H9 (cell line): ENCODE data around the gene NUDT3. TPM values are rescaled to one million over a fixed set of nuclear protein-coding genes. Genes with fewer than 3 reads are reported as not detected.

Experiments
- DNase-seq: peaks from one replicate; pipeline ENCODE4 v3.0.0-alpha.2; 2017
- H2AFZ ChIP-seq: one replicate; pipeline ENCODE4 v1.6.1; 2013; ENCODE audit warnings: mild to moderate bottlenecking, low read length, control low read depth, moderate library complexity
- H2AK5ac ChIP-seq: 2 replicates; pipeline ENCODE4 v1.6.1; 2013; ENCODE audit warnings: low read length, control low read depth, mixed read lengths; ENCODE audit not compliant: insufficient read length
- H2BK120ac ChIP-seq: one replicate; pipeline ENCODE4 v1.6.1; 2013; ENCODE audit warnings: low read depth, mild to moderate bottlenecking, low read length, control low read depth, inconsistent platforms; ENCODE audit not compliant: poor library complexity, severe bottlenecking
- H2BK12ac ChIP-seq: 2 replicates; pipeline ENCODE4 v1.6.1; 2013; ENCODE audit warnings: low read length, control low read depth, mixed read lengths, low read depth; ENCODE audit not compliant: insufficient read length
- H2BK15ac ChIP-seq: 2 replicates; pipeline ENCODE4 v1.6.1; 2013; ENCODE audit warnings: low read depth, low read length, control low read depth
- H2BK20ac ChIP-seq: one replicate; pipeline ENCODE4 v1.6.1; 2013; ENCODE audit warnings: low read depth, mild to moderate bottlenecking, low read length, control low read depth, inconsistent platforms; ENCODE audit not compliant: poor library complexity, severe bottlenecking
- H2BK5ac ChIP-seq: 2 replicates; pipeline ENCODE4 v1.6.1; 2013; ENCODE audit warnings: low read length, control low read depth, mixed read lengths; ENCODE audit not compliant: insufficient read length
- H3K14ac ChIP-seq: 2 replicates; pipeline ENCODE4 v1.6.1; 2013; ENCODE audit warnings: low read length, control low read depth; ENCODE audit not compliant: insufficient read depth
- H3K18ac ChIP-seq: 2 replicates; pipeline ENCODE4 v1.6.1; 2013; ENCODE audit warnings: low read depth, mild to moderate bottlenecking, mixed read lengths, low read length, control low read depth; ENCODE audit not compliant: insufficient read length
- H3K23ac ChIP-seq: 2 replicates; pipeline ENCODE4 v1.6.1; 2013; ENCODE audit warnings: low read length, control low read depth, mixed read lengths, low read depth; ENCODE audit not compliant: insufficient read length
- H3K23me2 ChIP-seq: 2 replicates; pipeline ENCODE4 v1.6.1; 2013; ENCODE audit warnings: low read depth, mild to moderate bottlenecking, mixed read lengths, low read length, control low read depth; ENCODE audit not compliant: insufficient read length, poor library complexity, severe bottlenecking
- H3K27ac ChIP-seq: 2 replicates; pipeline ENCODE4 v1.5.1; 2013; ENCODE audit warnings: low read length, control low read depth, mixed read lengths, low read depth; ENCODE audit not compliant: insufficient read length
- H3K27me3 ChIP-seq: 2 replicates; pipeline ENCODE4 v1.6.1; 2013; ENCODE audit warnings: low read length, control low read depth, inconsistent platforms; ENCODE audit not compliant: insufficient read depth
- H3K4ac ChIP-seq: 2 replicates; pipeline ENCODE4 v1.6.1; 2013; ENCODE audit warnings: low read depth, mild to moderate bottlenecking, control low read depth, inconsistent platforms, low read length, moderate library complexity
- H3K4me1 ChIP-seq: 2 replicates; pipeline ENCODE4 v1.6.1; 2013; ENCODE audit warnings: low read length, control low read depth, inconsistent platforms; ENCODE audit not compliant: insufficient read depth
- H3K4me2 ChIP-seq: 2 replicates; pipeline ENCODE4 v1.6.1; 2013; ENCODE audit warnings: low read length, control low read depth, mixed read lengths; ENCODE audit not compliant: insufficient read length, insufficient read depth
- H3K56ac ChIP-seq: 2 replicates; pipeline ENCODE4 v1.6.1; 2013; ENCODE audit warnings: low read depth, mild to moderate bottlenecking, mixed read lengths, low read length, control low read depth; ENCODE audit not compliant: insufficient read length
- H3K79me1 ChIP-seq: 2 replicates; pipeline ENCODE4 v1.6.1; 2013; ENCODE audit warnings: low read depth, mild to moderate bottlenecking, moderate library complexity, low read length, control low read depth, inconsistent platforms; ENCODE audit not compliant: insufficient read depth, poor library complexity, severe bottlenecking
- H3K79me2 ChIP-seq: 2 replicates; pipeline ENCODE4 v1.6.1; 2013; ENCODE audit warnings: low read length, control low read depth, inconsistent platforms; ENCODE audit not compliant: insufficient read depth
- H3K9ac ChIP-seq: 2 replicates; pipeline ENCODE4 v1.6.1; 2013; ENCODE audit warnings: low read length, control low read depth, mixed read lengths; ENCODE audit not compliant: insufficient read length; ENCODE audit errors: extremely low read depth
- H3K9me3 ChIP-seq: one replicate; pipeline ENCODE4 v1.6.1; 2013; ENCODE audit warnings: low read depth, low read length, inconsistent platforms; ENCODE audit not compliant: control insufficient read depth
- H3T11ph ChIP-seq: one replicate; pipeline ENCODE4 v1.6.1; 2013; ENCODE audit warnings: mild to moderate bottlenecking, low read length, control low read depth, inconsistent platforms
- H4K20me1 ChIP-seq: one replicate; pipeline ENCODE4 v1.6.1; 2013; ENCODE audit not compliant: control insufficient read depth, insufficient read length, insufficient read depth
- H4K5ac ChIP-seq: 2 replicates; pipeline ENCODE4 v1.6.1; 2013; ENCODE audit warnings: low read depth, mild to moderate bottlenecking, mixed read lengths, low read length, control low read depth; ENCODE audit not compliant: insufficient read length
- H4K8ac ChIP-seq: replicated peaks from 2 replicates; pipeline ENCODE4 v1.6.1; 2013; ENCODE audit warnings: low read length, control low read depth, mixed read lengths, low read depth; ENCODE audit not compliant: insufficient read length
- H4K91ac ChIP-seq: 2 replicates; pipeline ENCODE4 v1.6.1; 2013; ENCODE audit warnings: low read depth, mild to moderate bottlenecking, moderate library complexity, mixed read lengths, low read length, control low read depth; ENCODE audit not compliant: insufficient read length
- H3K27ac Mint-ChIP-seq, 3 experiments: 2 replicates in 2 of 3; 3 replicates in 1 of 3; pipeline ENCODE4 v1.8.0; 2020 to 2021; ENCODE audit warnings: mixed read lengths in 3 of 3, mild to moderate bottlenecking in 1 of 3, moderate library complexity in 1 of 3
- H3K27me3 Mint-ChIP-seq: 2 replicates; pipeline ENCODE4 v1.8.0; 2021; ENCODE audit warnings: low read depth, mild to moderate bottlenecking, moderate library complexity, mixed read lengths
- H3K36me3 Mint-ChIP-seq, 3 experiments: 2 replicates in 2 of 3; 3 replicates in 1 of 3; pipeline ENCODE4 v1.8.0; 2020 to 2021; ENCODE audit warnings: low read depth in 3 of 3, mixed read lengths in 3 of 3; ENCODE audit not compliant: insufficient read depth in 1 of 3
- H3K4me1 Mint-ChIP-seq, 2 experiments: 2 replicates each; pipeline ENCODE4 v1.8.0; 2020; ENCODE audit warnings: mixed read lengths in 2 of 2
- H3K4me3 Mint-ChIP-seq, 2 experiments: 2 replicates in 1 of 2; 3 replicates in 1 of 2; pipeline ENCODE4 v1.8.0; 2020 to 2021; ENCODE audit warnings: mild to moderate bottlenecking in 2 of 2, mixed read lengths in 2 of 2, moderate library complexity in 1 of 2
- H3K9me3 Mint-ChIP-seq, 2 experiments: 2 replicates in 1 of 2; 3 replicates in 1 of 2; pipeline ENCODE4 v1.8.0; 2020; ENCODE audit warnings: mild to moderate bottlenecking in 2 of 2, mixed read lengths in 2 of 2, moderate library complexity in 1 of 2
- WGBS: extraction: QIAGEN DNeasy Blood & Tissue Kit; methylation state at CpG from one replicate; pipeline ENCODE4 v1.1.7; 2013; ENCODE audit warnings: missing lambda C conversion rate, low lambda C conversion rate, mixed read lengths; ENCODE audit not compliant: insufficient read length; ENCODE audit errors: extremely low coverage; 5-methylcytosine and 5-hydroxymethylcytosine counted together
- total RNA-seq: library from RNA; stranded (reverse); gene quantifications from 2 replicates; pipeline ENCODE4 v1.2.1, GENCODE V29; 2021
- TF ChIP-seq, protein P1 (sequence below): fragments of 200-600 bp; sonication (generic); conservative IDR thresholded peaks from 3 replicates; pipeline ENCODE4 v1.8.0; 2021; ENCODE audit warnings: antibody characterized with exemption, mild to moderate bottlenecking

The NUDT3 gene
- total RNA-seq, 1 experiment from 2014 or later = 23.6 TPM

DNA sequence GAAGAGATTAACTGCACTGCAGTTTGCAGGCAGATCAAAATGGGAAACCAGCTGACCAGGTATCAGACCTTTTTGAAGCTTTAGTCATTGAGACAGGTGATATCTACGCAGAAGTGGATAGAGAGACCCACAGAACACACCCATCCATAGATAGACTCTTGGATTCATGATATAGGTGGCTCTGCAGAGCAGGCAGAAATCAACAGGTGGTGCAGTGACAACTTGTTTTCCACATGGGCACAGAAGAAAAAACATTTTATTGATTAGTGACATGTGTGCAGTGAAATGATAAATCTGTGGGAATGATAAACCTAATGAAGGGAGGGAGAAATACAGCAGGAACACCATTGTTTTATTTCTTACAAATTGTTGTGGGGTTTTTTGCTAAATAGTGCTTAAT lies 45.2 kb downstream of the NUDT3 start:
- H3K27ac ChIP-seq = no peak overlapping the region
- no peaks in the 10 kb centered on the region for H3K23me2 ChIP-seq
- no peak overlapping the region for H2AK5ac ChIP-seq
- no peaks in the 10 kb centered on the region; a peak in 1 of 5 replicates for H3K9me3 Mint-ChIP-seq
- H3K4me1 ChIP-seq = no peaks in the 10 kb centered on the region
- H2BK120ac ChIP-seq = no peak overlapping the region
- no peak overlapping the region for H4K5ac ChIP-seq
- H3K4ac ChIP-seq = no peak overlapping the region
- no peaks in the 10 kb centered on the region for H3K27me3 ChIP-seq
- no peak for DNase-seq
- no peak overlapping the region for H3K27ac Mint-ChIP-seq
- TF ChIP-seq, protein P1, sequence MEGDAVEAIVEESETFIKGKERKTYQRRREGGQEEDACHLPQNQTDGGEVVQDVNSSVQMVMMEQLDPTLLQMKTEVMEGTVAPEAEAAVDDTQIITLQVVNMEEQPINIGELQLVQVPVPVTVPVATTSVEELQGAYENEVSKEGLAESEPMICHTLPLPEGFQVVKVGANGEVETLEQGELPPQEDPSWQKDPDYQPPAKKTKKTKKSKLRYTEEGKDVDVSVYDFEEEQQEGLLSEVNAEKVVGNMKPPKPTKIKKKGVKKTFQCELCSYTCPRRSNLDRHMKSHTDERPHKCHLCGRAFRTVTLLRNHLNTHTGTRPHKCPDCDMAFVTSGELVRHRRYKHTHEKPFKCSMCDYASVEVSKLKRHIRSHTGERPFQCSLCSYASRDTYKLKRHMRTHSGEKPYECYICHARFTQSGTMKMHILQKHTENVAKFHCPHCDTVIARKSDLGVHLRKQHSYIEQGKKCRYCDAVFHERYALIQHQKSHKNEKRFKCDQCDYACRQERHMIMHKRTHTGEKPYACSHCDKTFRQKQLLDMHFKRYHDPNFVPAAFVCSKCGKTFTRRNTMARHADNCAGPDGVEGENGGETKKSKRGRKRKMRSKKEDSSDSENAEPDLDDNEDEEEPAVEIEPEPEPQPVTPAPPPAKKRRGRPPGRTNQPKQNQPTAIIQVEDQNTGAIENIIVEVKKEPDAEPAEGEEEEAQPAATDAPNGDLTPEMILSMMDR = no peak
- no peak overlapping the region for H3K4me2 ChIP-seq
- WGBS = no CpG with 5 or more reads among the region's 1 CpG
- H3K9ac ChIP-seq = no peak overlapping the region
- no peaks in the 10 kb centered on the region for H3K27me3 Mint-ChIP-seq
- H3K79me1 ChIP-seq = no peaks in the 10 kb centered on the region
- 0 out of 4 replicates have a peak, but pooled peaks cover 0 to 3% of the 10 kb centered on the region in 2 experiments for H3K4me1 Mint-ChIP-seq
- H3K36me3 Mint-ChIP-seq = peaks cover 0 to 2% (median 0%) of the 10 kb centered on the region in 3 experiments; a peak in 2 of 7 replicates
- H3K79me2 ChIP-seq = no peaks in the 10 kb centered on the region; the same call in 1 of the 2 replicates
- H3K18ac ChIP-seq = no peak overlapping the region
- H3K14ac ChIP-seq = no peak overlapping the region
- H3K4me3 Mint-ChIP-seq = no peak overlapping the region
- no peak overlapping the region for H3T11ph ChIP-seq
- H4K91ac ChIP-seq = no peak overlapping the region
- H2BK20ac ChIP-seq = no peak overlapping the region
- H2BK5ac ChIP-seq = no peak overlapping the region
- H2BK12ac ChIP-seq = no peak overlapping the region
- no peaks in the 10 kb centered on the region for H3K9me3 ChIP-seq
- no peak overlapping the region for H4K8ac ChIP-seq
- no peak overlapping the region for H3K56ac ChIP-seq
- no peak overlapping the region for H2BK15ac ChIP-seq
- H4K20me1 ChIP-seq = no peaks in the 10 kb centered on the region
- no peak overlapping the region for H2AFZ ChIP-seq
- H3K23ac ChIP-seq = no peak overlapping the region
